Measurements from ENCODE around the gene SSUH2. TPM values are rescaled to one million over a fixed set of nuclear protein-coding genes. Genes with fewer than 3 reads are reported as not detected.

SSUH2 gene
- total and polyA plus RNA-seq, 9 of the 15 experiments (the other 6 are each of a cell fraction or from before 2014, with no cell fraction given) = 0.04 to 0.17 (median 0.04) TPM; not detected in 6

Other genes starting within 250 kb of the SSUH2 start
- gene LMCD1, start 143.0 kb downstream of the SSUH2 start, total RNA-seq (2014; rRNA removed) = not detected in 2 replicates
- gene LMCD1, start 143.0 kb downstream of the SSUH2 start, total RNA-seq (2014; rRNA removed; fragmentation: Illumina TruSeq; extraction: Trizol) = not detected in 2 replicates
- gene LMCD1, start 143.0 kb downstream of the SSUH2 start, total RNA-seq (2015; rRNA removed; fragmentation: Illumina TruSeq; extraction: Trizol) = not detected in 2 replicates
- gene LMCD1, start 143.0 kb downstream of the SSUH2 start, total RNA-seq (2021) = not detected in 2 replicates
- not detected in 2 replicates for gene LMCD1, start 143.0 kb downstream of the SSUH2 start, polyA plus RNA-seq (2011; rRNA removed)
- gene LMCD1, start 143.0 kb downstream of the SSUH2 start, polyA plus RNA-seq (2014; fragmentation: Illumina TruSeq; extraction: Trizol) = not detected in 2 replicates
- not detected for gene LMCD1, start 143.0 kb downstream of the SSUH2 start, polyA plus RNA-seq (2014; fragmentation: Nextera tagmentation; extraction: Ambion mirVana)
- 0.60 TPM in 1 of 2 replicates, not detected in the other for gene LMCD1, start 143.0 kb downstream of the SSUH2 start, polyA plus RNA-seq (2014; rRNA removed)
- not detected in 2 replicates for gene CAV3, start 89.0 kb upstream of the SSUH2 start, total RNA-seq (2014; rRNA removed)
- gene CAV3, start 89.0 kb upstream of the SSUH2 start, total RNA-seq (2014; rRNA removed; fragmentation: Illumina TruSeq; extraction: Trizol) = not detected in 2 replicates
- gene CAV3, start 89.0 kb upstream of the SSUH2 start, total RNA-seq (2015; rRNA removed; fragmentation: Illumina TruSeq; extraction: Trizol) = not detected in 2 replicates
- gene CAV3, start 89.0 kb upstream of the SSUH2 start, total RNA-seq (2021) = not detected in 2 replicates
- gene CAV3, start 89.0 kb upstream of the SSUH2 start, polyA plus RNA-seq (2011; rRNA removed) = not detected in 2 replicates
- gene CAV3, start 89.0 kb upstream of the SSUH2 start, polyA plus RNA-seq (2014; fragmentation: Illumina TruSeq; extraction: Trizol) = not detected in 2 replicates
- not detected for gene CAV3, start 89.0 kb upstream of the SSUH2 start, polyA plus RNA-seq (2014; fragmentation: Nextera tagmentation; extraction: Ambion mirVana)
- gene CAV3, start 89.0 kb upstream of the SSUH2 start, polyA plus RNA-seq (2014; rRNA removed) = not detected in 2 replicates
- 0.68 and 1.4 TPM in 2 replicates for gene OXTR, start 124.8 kb upstream of the SSUH2 start, total RNA-seq (2014; rRNA removed)
- gene OXTR, start 124.8 kb upstream of the SSUH2 start, total RNA-seq (2014; rRNA removed; fragmentation: Illumina TruSeq; extraction: Trizol) = 0.80 and 0.83 TPM in 2 replicates
- gene OXTR, start 124.8 kb upstream of the SSUH2 start, total RNA-seq (2015; rRNA removed; fragmentation: Illumina TruSeq; extraction: Trizol) = 1.1 and 1.4 TPM in 2 replicates
- 1.2 and 1.5 TPM in 2 replicates for gene OXTR, start 124.8 kb upstream of the SSUH2 start, total RNA-seq (2021)
- gene OXTR, start 124.8 kb upstream of the SSUH2 start, polyA plus RNA-seq (2011; rRNA removed) = 0.38 and 0.57 TPM in 2 replicates
- 0.57 and 1.1 TPM in 2 replicates for gene OXTR, start 124.8 kb upstream of the SSUH2 start, polyA plus RNA-seq (2014; fragmentation: Illumina TruSeq; extraction: Trizol)
- gene OXTR, start 124.8 kb upstream of the SSUH2 start, polyA plus RNA-seq (2014; fragmentation: Nextera tagmentation; extraction: Ambion mirVana) = under 1 TPM; 0.14 to 0.22 TPM
- 1.0 and 1.3 TPM in 2 replicates for gene OXTR, start 124.8 kb upstream of the SSUH2 start, polyA plus RNA-seq (2014; rRNA removed)

Measured in K562 (cell line).